OCI-LY3 (cell line): ENCODE data around the gene USP32.
"Not testable (repeated sequence)": the region's sequence is repeated elsewhere in the genome, so short reads cannot be mapped to it uniquely, and the experiment has no call there.

Experiments
- H2AFZ ChIP-seq: fragments of 200-600, 300-600 bp; shearing (Covaris generic); 2 replicates; pipeline ENCODE4 v1.6.0; 2014; ENCODE audit warnings: antibody characterized with exemption, low read depth, low read length
- H3K27ac ChIP-seq: fragments of 200-600, 300-600 bp; sonication (generic); 2 replicates; pipeline ENCODE4 v1.5.1; 2014; ENCODE audit warnings: mild to moderate bottlenecking, low read length, moderate library complexity, mixed read lengths
- H3K27me3 ChIP-seq: fragments of 200-600, 300-600 bp; sonication (generic); 2 replicates; pipeline ENCODE4 v1.6.1; 2014; ENCODE audit warnings: low read depth, low read length, mixed read lengths
- H3K36me3 ChIP-seq: fragments of 200-600, 300-600 bp; sonication (generic); replicated peaks from 2 replicates; pipeline ENCODE3; 2014; ENCODE audit warnings: low read depth, low read length, mixed read lengths
- H3K4me1 ChIP-seq: fragments of 300-600, 200-600 bp; sonication (generic); 2 replicates; pipeline ENCODE4 v1.6.1; 2014; ENCODE audit warnings: low read length, mixed read lengths
- H3K4me2 ChIP-seq: fragments of 200-600, 300-600 bp; sonication (generic); 2 replicates; pipeline ENCODE4 v1.6.1; 2014; ENCODE audit warnings: low read length, mixed read lengths
- H3K4me3 ChIP-seq: fragments of 300-600, 200-600 bp; sonication (generic); 2 replicates; pipeline ENCODE4 v1.5.1; 2014; ENCODE audit warnings: antibody characterized with exemption, mild to moderate bottlenecking, low read length, moderate library complexity
- H3K79me2 ChIP-seq: fragments of 300-600, 200-600 bp; shearing (Covaris generic); 2 replicates; pipeline ENCODE4 v1.6.1; 2014; ENCODE audit warnings: mild to moderate bottlenecking, low read length, mixed read lengths
- H3K9ac ChIP-seq: fragments of 300-600, 200-600 bp; shearing (Covaris generic); 2 replicates; pipeline ENCODE4 v1.6.0; 2014; ENCODE audit warnings: mild to moderate bottlenecking, low read length, moderate library complexity
- H3K9me3 ChIP-seq: fragments of 200-600, 300-600 bp; shearing (Covaris generic); 2 replicates; pipeline ENCODE4 v1.6.1; 2014; ENCODE audit warnings: low read length, mixed read lengths; ENCODE audit not compliant: insufficient read depth
- H4K20me1 ChIP-seq: fragments of 200-600, 300-600 bp; sonication (generic); 2 replicates; pipeline ENCODE4 v1.6.1; 2016; ENCODE audit warnings: low read length, mixed read lengths; ENCODE audit not compliant: insufficient read depth
- EZH2phosphoT487 ChIP-seq: fragments of 200-600 bp; shearing (Covaris generic); IDR thresholded peaks from 2 replicates; pipeline ENCODE4 v1.6.1; 2018; ENCODE audit warnings: antibody characterized with exemption, mixed run types, low read depth
- TF ChIP-seq, protein P1 (sequence below): fragments of 200-600, 300-600 bp; sonication (generic); IDR thresholded peaks from 2 replicates; pipeline ENCODE4 v1.5.1; 2014; ENCODE audit warnings: antibody characterized with exemption, low read length, low read depth

USP32 gene

DNA sequence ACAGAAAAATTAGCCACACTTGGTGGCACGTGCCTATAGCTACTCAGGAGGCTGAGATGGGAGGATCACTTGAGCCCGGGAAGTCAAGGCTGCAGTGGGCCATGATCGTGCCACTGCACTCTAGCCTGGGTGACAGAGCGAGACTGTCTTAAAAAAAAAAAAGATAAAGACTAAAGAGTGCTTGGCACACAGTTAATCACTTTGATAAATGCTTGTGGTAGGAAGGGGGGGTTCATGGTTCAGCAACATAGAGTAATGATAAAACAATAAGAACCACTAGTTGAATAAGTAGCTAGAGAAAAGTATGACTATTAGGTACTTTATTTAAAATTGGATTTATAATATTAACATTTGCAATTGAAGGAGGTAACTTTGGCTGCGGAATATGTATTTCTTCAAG lies 43.3 kb downstream of the USP32 start:
- no peak overlapping the region for H3K4me2 ChIP-seq
- H3K9ac ChIP-seq, result no peak overlapping the region
- no peak overlapping the region for H2AFZ ChIP-seq
- no peaks in the 10 kb centered on the region for H4K20me1 ChIP-seq
- no peaks in the 10 kb centered on the region for H3K4me1 ChIP-seq
- peaks cover 3% of the 10 kb centered on the region for H3K36me3 ChIP-seq
- H3K4me3 ChIP-seq, result no peak overlapping the region
- H3K79me2 ChIP-seq, result 0 out of 2 replicates have a peak, but pooled peaks cover 7% of the 10 kb centered on the region
- H3K27ac ChIP-seq, result no peak overlapping the region
- no peak for TF ChIP-seq EZH2phosphoT487
- TF ChIP-seq, protein P1, sequence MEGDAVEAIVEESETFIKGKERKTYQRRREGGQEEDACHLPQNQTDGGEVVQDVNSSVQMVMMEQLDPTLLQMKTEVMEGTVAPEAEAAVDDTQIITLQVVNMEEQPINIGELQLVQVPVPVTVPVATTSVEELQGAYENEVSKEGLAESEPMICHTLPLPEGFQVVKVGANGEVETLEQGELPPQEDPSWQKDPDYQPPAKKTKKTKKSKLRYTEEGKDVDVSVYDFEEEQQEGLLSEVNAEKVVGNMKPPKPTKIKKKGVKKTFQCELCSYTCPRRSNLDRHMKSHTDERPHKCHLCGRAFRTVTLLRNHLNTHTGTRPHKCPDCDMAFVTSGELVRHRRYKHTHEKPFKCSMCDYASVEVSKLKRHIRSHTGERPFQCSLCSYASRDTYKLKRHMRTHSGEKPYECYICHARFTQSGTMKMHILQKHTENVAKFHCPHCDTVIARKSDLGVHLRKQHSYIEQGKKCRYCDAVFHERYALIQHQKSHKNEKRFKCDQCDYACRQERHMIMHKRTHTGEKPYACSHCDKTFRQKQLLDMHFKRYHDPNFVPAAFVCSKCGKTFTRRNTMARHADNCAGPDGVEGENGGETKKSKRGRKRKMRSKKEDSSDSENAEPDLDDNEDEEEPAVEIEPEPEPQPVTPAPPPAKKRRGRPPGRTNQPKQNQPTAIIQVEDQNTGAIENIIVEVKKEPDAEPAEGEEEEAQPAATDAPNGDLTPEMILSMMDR, result no peak
- no peaks in the 10 kb centered on the region for H3K27me3 ChIP-seq
- H3K9me3 ChIP-seq, result no peaks in the 10 kb centered on the region

DNA sequence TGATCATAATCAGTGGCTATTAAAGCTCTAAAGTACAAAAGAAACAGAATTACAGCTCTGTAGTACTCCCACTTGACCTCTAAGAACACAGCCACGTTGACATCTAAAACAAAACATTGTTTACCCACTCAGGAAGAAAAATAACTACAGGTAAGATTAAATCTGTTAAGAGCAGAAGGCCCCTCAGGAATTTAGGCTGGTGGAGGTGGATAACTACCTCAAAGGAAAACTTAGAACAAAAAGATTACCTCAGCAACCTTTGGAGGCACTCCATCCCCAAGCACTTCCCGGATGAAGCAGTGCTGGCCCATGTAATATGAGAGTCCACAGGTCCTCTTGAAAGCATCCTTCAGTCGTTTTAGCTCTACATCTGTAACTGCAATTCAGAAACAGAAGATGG lies 46.7 kb downstream of the USP32 start:
- Histone ChIP-seq H3K27ac (no peak overlapping the region), H3K9ac (no peak overlapping the region)

GRCh38 chr17:60342492-60342891 lies 49.4 kb downstream of the USP32 start:
- not testable (repeated sequence) for H3K27me3 ChIP-seq, H3K4me2 ChIP-seq, H4K20me1 ChIP-seq, H3K9me3 ChIP-seq, H3K27ac ChIP-seq, H3K4me1 ChIP-seq, H3K79me2 ChIP-seq, H3K4me3 ChIP-seq, H3K36me3 ChIP-seq, H2AFZ ChIP-seq, H3K9ac ChIP-seq

More for the DNA sequence above, 46.7 kb downstream of the USP32 start:
- no peak for TF ChIP-seq EZH2phosphoT487
- TF ChIP-seq, protein P1, result no peak
- Histone ChIP-seq H3K4me3 (no peak overlapping the region), H4K20me1 (no peaks in the 10 kb centered on the region), H3K4me1 (no peaks in the 10 kb centered on the region), H3K36me3 (peaks cover 3% of the 10 kb centered on the region), H3K27me3 (no peaks in the 10 kb centered on the region), H3K79me2 (no peaks in the 10 kb centered on the region), H2AFZ (no peak overlapping the region), H3K9me3 (no peaks in the 10 kb centered on the region), H3K4me2 (no peak overlapping the region)

- Histone ChIP-seq H3K4me3 (no peak overlapping the region), H3K9me3 (no peaks in the 10 kb centered on the region), H2AFZ (no peak overlapping the region), H3K27ac (no peak overlapping the region), H3K79me2 (no peaks in the 10 kb centered on the region), H3K4me1 (no peaks in the 10 kb centered on the region), H3K36me3 (no peaks in the 10 kb centered on the region), H3K4me2 (no peak overlapping the region), H3K9ac (no peak overlapping the region), H3K27me3 (no peaks in the 10 kb centered on the region), H4K20me1 (no peaks in the 10 kb centered on the region)
- TF ChIP-seq, protein P1, result no peak
- TF ChIP-seq EZH2phosphoT487, result no peak
Measured at GRCh38 chr17:60335289-60335688, 56.6 kb downstream of the USP32 start.

DNA sequence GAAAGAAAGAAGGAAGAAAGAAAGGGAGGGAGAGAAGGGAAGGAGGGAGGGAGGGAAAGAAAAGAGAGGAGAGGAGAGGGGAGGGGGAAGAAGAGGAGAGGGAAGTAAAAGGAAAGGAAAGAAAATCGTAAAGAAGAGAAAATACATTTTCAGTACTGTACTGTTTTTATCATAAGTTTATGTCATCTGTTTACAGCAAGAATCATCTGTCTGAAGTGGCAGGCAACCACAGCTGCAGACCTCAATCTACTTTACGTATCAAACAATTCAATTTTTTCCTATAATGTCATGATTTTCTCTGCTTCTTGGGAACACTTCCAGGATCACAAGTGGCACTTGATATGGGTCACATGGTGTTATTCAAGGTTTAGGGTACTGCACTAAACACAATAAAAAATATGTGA lies 58.3 kb downstream of the USP32 start:
- H4K20me1 ChIP-seq, result no peaks in the 10 kb centered on the region
- H3K9me3 ChIP-seq, result no peaks in the 10 kb centered on the region
- no peaks in the 10 kb centered on the region for H3K27me3 ChIP-seq
- no peak overlapping the region for H3K9ac ChIP-seq
- H2AFZ ChIP-seq, result no peak overlapping the region
- TF ChIP-seq EZH2phosphoT487, result no peak
- TF ChIP-seq, protein P1, result no peak
- no peaks in the 10 kb centered on the region for H3K4me1 ChIP-seq
- no peak overlapping the region for H3K4me2 ChIP-seq
- H3K79me2 ChIP-seq, result no peaks in the 10 kb centered on the region
- H3K4me3 ChIP-seq, result no peak overlapping the region
- H3K36me3 ChIP-seq, result no peaks in the 10 kb centered on the region
- H3K27ac ChIP-seq, result no peak overlapping the region

DNA sequence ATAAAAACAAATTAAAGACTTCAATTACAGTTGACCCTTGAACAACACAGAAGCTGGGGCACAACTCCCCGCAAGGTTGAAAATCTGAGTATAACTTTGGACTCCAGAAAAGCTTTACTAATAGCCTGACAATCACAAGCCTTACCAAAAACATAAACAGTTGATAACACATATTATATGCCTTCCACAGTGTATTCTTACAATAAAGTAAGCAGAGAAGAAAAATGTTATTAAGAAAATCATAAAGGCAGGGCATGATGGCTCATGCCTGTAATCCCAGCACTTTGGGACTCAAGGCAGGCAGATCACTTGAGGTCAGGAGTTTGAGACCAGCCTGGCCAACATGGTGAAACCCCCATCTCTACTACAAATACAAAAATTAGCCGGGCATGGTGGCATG lies 58.9 kb downstream of the USP32 start:
- H3K36me3 ChIP-seq, H3K4me3 ChIP-seq, H2AFZ ChIP-seq, H3K9me3 ChIP-seq, H3K4me2 ChIP-seq, H3K27me3 ChIP-seq, H4K20me1 ChIP-seq, H3K9ac ChIP-seq, H3K27ac ChIP-seq, H3K4me1 ChIP-seq, H3K79me2 ChIP-seq: not testable (repeated sequence)
